H9 (cell line): ENCODE data around the gene TCF7L2. TPM values are rescaled to one million over a fixed set of nuclear protein-coding genes. Genes with fewer than 3 reads are reported as not detected.

ENCODE experiments used
- DNase-seq: peaks from one replicate; pipeline ENCODE4 v3.0.0-alpha.2; 2017
- H2AFZ ChIP-seq: one replicate; pipeline ENCODE4 v1.6.1; 2013; ENCODE audit warnings: mild to moderate bottlenecking, low read length, control low read depth, moderate library complexity
- H2AK5ac ChIP-seq: 2 replicates; pipeline ENCODE4 v1.6.1; 2013; ENCODE audit warnings: low read length, control low read depth, mixed read lengths; ENCODE audit not compliant: insufficient read length
- H2BK120ac ChIP-seq: one replicate; pipeline ENCODE4 v1.6.1; 2013; ENCODE audit warnings: low read depth, mild to moderate bottlenecking, low read length, control low read depth, inconsistent platforms; ENCODE audit not compliant: poor library complexity, severe bottlenecking
- H2BK12ac ChIP-seq: 2 replicates; pipeline ENCODE4 v1.6.1; 2013; ENCODE audit warnings: low read length, control low read depth, mixed read lengths, low read depth; ENCODE audit not compliant: insufficient read length
- H2BK15ac ChIP-seq: 2 replicates; pipeline ENCODE4 v1.6.1; 2013; ENCODE audit warnings: low read depth, low read length, control low read depth
- H2BK20ac ChIP-seq: one replicate; pipeline ENCODE4 v1.6.1; 2013; ENCODE audit warnings: low read depth, mild to moderate bottlenecking, low read length, control low read depth, inconsistent platforms; ENCODE audit not compliant: poor library complexity, severe bottlenecking
- H2BK5ac ChIP-seq: 2 replicates; pipeline ENCODE4 v1.6.1; 2013; ENCODE audit warnings: low read length, control low read depth, mixed read lengths; ENCODE audit not compliant: insufficient read length
- H3K14ac ChIP-seq: 2 replicates; pipeline ENCODE4 v1.6.1; 2013; ENCODE audit warnings: low read length, control low read depth; ENCODE audit not compliant: insufficient read depth
- H3K18ac ChIP-seq: 2 replicates; pipeline ENCODE4 v1.6.1; 2013; ENCODE audit warnings: low read depth, mild to moderate bottlenecking, mixed read lengths, low read length, control low read depth; ENCODE audit not compliant: insufficient read length
- H3K23ac ChIP-seq: 2 replicates; pipeline ENCODE4 v1.6.1; 2013; ENCODE audit warnings: low read length, control low read depth, mixed read lengths, low read depth; ENCODE audit not compliant: insufficient read length
- H3K23me2 ChIP-seq: 2 replicates; pipeline ENCODE4 v1.6.1; 2013; ENCODE audit warnings: low read depth, mild to moderate bottlenecking, mixed read lengths, low read length, control low read depth; ENCODE audit not compliant: insufficient read length, poor library complexity, severe bottlenecking
- H3K27ac ChIP-seq: 2 replicates; pipeline ENCODE4 v1.5.1; 2013; ENCODE audit warnings: low read length, control low read depth, mixed read lengths, low read depth; ENCODE audit not compliant: insufficient read length
- H3K27me3 ChIP-seq: 2 replicates; pipeline ENCODE4 v1.6.1; 2013; ENCODE audit warnings: low read length, control low read depth, inconsistent platforms; ENCODE audit not compliant: insufficient read depth
- H3K4ac ChIP-seq: 2 replicates; pipeline ENCODE4 v1.6.1; 2013; ENCODE audit warnings: low read depth, mild to moderate bottlenecking, control low read depth, inconsistent platforms, low read length, moderate library complexity
- H3K4me1 ChIP-seq: 2 replicates; pipeline ENCODE4 v1.6.1; 2013; ENCODE audit warnings: low read length, control low read depth, inconsistent platforms; ENCODE audit not compliant: insufficient read depth
- H3K4me2 ChIP-seq: 2 replicates; pipeline ENCODE4 v1.6.1; 2013; ENCODE audit warnings: low read length, control low read depth, mixed read lengths; ENCODE audit not compliant: insufficient read length, insufficient read depth
- H3K56ac ChIP-seq: 2 replicates; pipeline ENCODE4 v1.6.1; 2013; ENCODE audit warnings: low read depth, mild to moderate bottlenecking, mixed read lengths, low read length, control low read depth; ENCODE audit not compliant: insufficient read length
- H3K79me1 ChIP-seq: 2 replicates; pipeline ENCODE4 v1.6.1; 2013; ENCODE audit warnings: low read depth, mild to moderate bottlenecking, moderate library complexity, low read length, control low read depth, inconsistent platforms; ENCODE audit not compliant: insufficient read depth, poor library complexity, severe bottlenecking
- H3K79me2 ChIP-seq: 2 replicates; pipeline ENCODE4 v1.6.1; 2013; ENCODE audit warnings: low read length, control low read depth, inconsistent platforms; ENCODE audit not compliant: insufficient read depth
- H3K9ac ChIP-seq: 2 replicates; pipeline ENCODE4 v1.6.1; 2013; ENCODE audit warnings: low read length, control low read depth, mixed read lengths; ENCODE audit not compliant: insufficient read length; ENCODE audit errors: extremely low read depth
- H3K9me3 ChIP-seq: one replicate; pipeline ENCODE4 v1.6.1; 2013; ENCODE audit warnings: low read depth, low read length, inconsistent platforms; ENCODE audit not compliant: control insufficient read depth
- H3T11ph ChIP-seq: one replicate; pipeline ENCODE4 v1.6.1; 2013; ENCODE audit warnings: mild to moderate bottlenecking, low read length, control low read depth, inconsistent platforms
- H4K20me1 ChIP-seq: one replicate; pipeline ENCODE4 v1.6.1; 2013; ENCODE audit not compliant: control insufficient read depth, insufficient read length, insufficient read depth
- H4K5ac ChIP-seq: 2 replicates; pipeline ENCODE4 v1.6.1; 2013; ENCODE audit warnings: low read depth, mild to moderate bottlenecking, mixed read lengths, low read length, control low read depth; ENCODE audit not compliant: insufficient read length
- H4K8ac ChIP-seq: replicated peaks from 2 replicates; pipeline ENCODE4 v1.6.1; 2013; ENCODE audit warnings: low read length, control low read depth, mixed read lengths, low read depth; ENCODE audit not compliant: insufficient read length
- H4K91ac ChIP-seq: 2 replicates; pipeline ENCODE4 v1.6.1; 2013; ENCODE audit warnings: low read depth, mild to moderate bottlenecking, moderate library complexity, mixed read lengths, low read length, control low read depth; ENCODE audit not compliant: insufficient read length
- H3K27ac Mint-ChIP-seq, 3 experiments: 2 replicates in 2 of 3; 3 replicates in 1 of 3; pipeline ENCODE4 v1.8.0; 2020 to 2021; ENCODE audit warnings: mixed read lengths in 3 of 3, mild to moderate bottlenecking in 1 of 3, moderate library complexity in 1 of 3
- H3K27me3 Mint-ChIP-seq: 2 replicates; pipeline ENCODE4 v1.8.0; 2021; ENCODE audit warnings: low read depth, mild to moderate bottlenecking, moderate library complexity, mixed read lengths
- H3K36me3 Mint-ChIP-seq, 3 experiments: 2 replicates in 2 of 3; 3 replicates in 1 of 3; pipeline ENCODE4 v1.8.0; 2020 to 2021; ENCODE audit warnings: low read depth in 3 of 3, mixed read lengths in 3 of 3; ENCODE audit not compliant: insufficient read depth in 1 of 3
- H3K4me1 Mint-ChIP-seq, 2 experiments: 2 replicates each; pipeline ENCODE4 v1.8.0; 2020; ENCODE audit warnings: mixed read lengths in 2 of 2
- H3K4me3 Mint-ChIP-seq, 2 experiments: 2 replicates in 1 of 2; 3 replicates in 1 of 2; pipeline ENCODE4 v1.8.0; 2020 to 2021; ENCODE audit warnings: mild to moderate bottlenecking in 2 of 2, mixed read lengths in 2 of 2, moderate library complexity in 1 of 2
- H3K9me3 Mint-ChIP-seq, 2 experiments: 2 replicates in 1 of 2; 3 replicates in 1 of 2; pipeline ENCODE4 v1.8.0; 2020; ENCODE audit warnings: mild to moderate bottlenecking in 2 of 2, mixed read lengths in 2 of 2, moderate library complexity in 1 of 2
- CTCF ChIP-seq: fragments of 200-600 bp; sonication (generic); conservative IDR thresholded peaks from 3 replicates; pipeline ENCODE4 v1.8.0; 2021; ENCODE audit warnings: antibody characterized with exemption, mild to moderate bottlenecking
- WGBS: extraction: QIAGEN DNeasy Blood & Tissue Kit; methylation state at CpG from one replicate; pipeline ENCODE4 v1.1.7; 2013; ENCODE audit warnings: missing lambda C conversion rate, low lambda C conversion rate, mixed read lengths; ENCODE audit not compliant: insufficient read length; ENCODE audit errors: extremely low coverage; 5-methylcytosine and 5-hydroxymethylcytosine counted together
- total RNA-seq: library from RNA; stranded (reverse); gene quantifications from 2 replicates; pipeline ENCODE4 v1.2.1, GENCODE V29; 2021

The TCF7L2 gene
- total RNA-seq, 1 experiment from 2014 or later: 71.1 TPM

- no CpG with 5 or more reads among the region's 4 CpGs for WGBS
- no peak overlapping the region for H3K27ac ChIP-seq
- no peak overlapping the region for H4K8ac ChIP-seq
- H3K23ac ChIP-seq: no peak overlapping the region
- no peaks in the 10 kb centered on the region for H4K20me1 ChIP-seq
- H3K4me2 ChIP-seq: no peak overlapping the region
- H3K4me3 Mint-ChIP-seq: peak overlapping the region in 1 of 2 experiments; percentile 31; a peak in 2 of 5 replicates
- no peaks in the 10 kb centered on the region for H3K27me3 ChIP-seq
- H2AFZ ChIP-seq: no peak overlapping the region
- H3K79me2 ChIP-seq: peaks cover 51% of the 10 kb centered on the region; the same call in 1 of the 2 replicates
- H3K9ac ChIP-seq: no peak overlapping the region
- peaks cover 31% of the 10 kb centered on the region; the same call in 1 of the 2 replicates for H3K4me1 ChIP-seq
- H3K23me2 ChIP-seq: peaks cover 11% of the 10 kb centered on the region
- H3K27ac Mint-ChIP-seq: peak overlapping the region; percentile 85 to 98 (median 98)
- no peak overlapping the region for H2BK5ac ChIP-seq
- H3K4me1 Mint-ChIP-seq: peaks cover 86 to 92% of the 10 kb centered on the region in 2 experiments
- H3T11ph ChIP-seq: no peak overlapping the region
- H3K36me3 Mint-ChIP-seq: peaks cover 18 to 55% (median 38%) of the 10 kb centered on the region in 3 experiments; a peak in 6 of 7 replicates
- H3K9me3 Mint-ChIP-seq: no peaks in the 10 kb centered on the region
- H3K14ac ChIP-seq: no peak overlapping the region; the same call in 1 of the 2 replicates
- no peak overlapping the region for H3K4ac ChIP-seq
- DNase-seq: no peak
- no peak for TF ChIP-seq CTCF
- no peaks in the 10 kb centered on the region for H3K9me3 ChIP-seq
- no peak overlapping the region for H2BK20ac ChIP-seq
- H2BK120ac ChIP-seq: no peak overlapping the region
- H3K79me1 ChIP-seq: peaks cover 7% of the 10 kb centered on the region
- H4K5ac ChIP-seq: no peak overlapping the region
- H4K91ac ChIP-seq: no peak overlapping the region
- no peaks in the 10 kb centered on the region for H3K27me3 Mint-ChIP-seq
- no peak overlapping the region for H2AK5ac ChIP-seq
- H2BK12ac ChIP-seq: no peak overlapping the region
- peak overlapping the region; percentile 17 for H3K18ac ChIP-seq
- no peak overlapping the region for H3K56ac ChIP-seq
- no peak overlapping the region for H2BK15ac ChIP-seq
Observed at GRCh38 chr10:112960151-112960681, 10.2 kb downstream of the TCF7L2 start.
